CD14-positive monocyte (primary cell): ENCODE measurements around the gene ADAMTSL4. TPM values are rescaled to one million over a fixed set of nuclear protein-coding genes. Genes with fewer than 3 reads are reported as not detected.
A peak's percentile ranks its signal among the peaks of the same experiment; 100 is the strongest.

Experiments
- DNase-seq, 3 donors: peaks; one replicate each; pipeline ENCODE4 v3.0.0-alpha.2; 2011 to 2022
- H2AFZ ChIP-seq: 2 replicates; pipeline ENCODE4 v1.6.0; 2012; ENCODE audit warnings: mild to moderate bottlenecking, low read depth, low read length, inconsistent platforms; ENCODE audit not compliant: insufficient read depth, poor library complexity, severe bottlenecking
- H3K27ac ChIP-seq, 2 donors: 1 replicate in 1 of 2; 2 replicates in 1 of 2; pipeline ENCODE4 v1.5.1; 2012 to 2013; ENCODE audit warnings: low read length in 2 of 2, control low read depth in 1 of 2, inconsistent platforms in 1 of 2, low read depth in 1 of 2, mild to moderate bottlenecking in 1 of 2
- H3K27me3 ChIP-seq, 2 donors: one replicate each; pipeline versions ENCODE4 v1.6.0 to v1.6.1; 2011 to 2013; ENCODE audit warnings: low read length in 2 of 2; ENCODE audit not compliant: control insufficient read depth in 2 of 2, insufficient read depth in 2 of 2
- H3K36me3 ChIP-seq, 2 donors: replicated peaks in 1 of 2; 1 replicate in 1 of 2; 2 replicates in 1 of 2; pipeline versions ENCODE4 v1.5.1 to v1.6.1; 2012 to 2013; ENCODE audit warnings: low read length in 2 of 2, control low read depth in 1 of 2, inconsistent platforms in 1 of 2, mild to moderate bottlenecking in 1 of 2; ENCODE audit not compliant: insufficient read depth in 2 of 2, control insufficient read depth in 1 of 2
- H3K4me1 ChIP-seq, 2 donors: 1 replicate in 1 of 2; 2 replicates in 1 of 2; pipeline versions ENCODE4 v1.5.1 to v1.6.1; 2012 to 2013; ENCODE audit warnings: low read length in 2 of 2, control low read depth in 1 of 2, inconsistent platforms in 1 of 2, mild to moderate bottlenecking in 1 of 2, moderate library complexity in 1 of 2; ENCODE audit not compliant: insufficient read depth in 2 of 2, control insufficient read depth in 1 of 2
- H3K4me2 ChIP-seq: replicated peaks from 2 replicates; pipeline ENCODE3; 2012; ENCODE audit warnings: low read length, moderate library complexity, mild to moderate bottlenecking; ENCODE audit not compliant: poor library complexity, severe bottlenecking; ENCODE audit errors: extremely low read depth
- H3K4me3 ChIP-seq, 3 experiments: fragments of 200-600 bp in 1 of 3; sonication (generic) in 1 of 3; replicated peaks in 1 of 3; 1 replicate in 2 of 3; 2 replicates in 1 of 3; pipeline ENCODE4 v1.5.1; 2011 to 2013; ENCODE audit warnings: low read length in 3 of 3, mild to moderate bottlenecking in 3 of 3, control low read depth in 2 of 3, low read depth in 2 of 3, inconsistent platforms in 1 of 3, moderate library complexity in 1 of 3
- H3K79me2 ChIP-seq: 2 replicates; pipeline ENCODE4 v1.6.0; 2012; ENCODE audit warnings: mild to moderate bottlenecking, control low read depth, inconsistent platforms, low read length, moderate library complexity; ENCODE audit not compliant: insufficient read depth
- H3K9ac ChIP-seq: 2 replicates; pipeline ENCODE4 v1.6.0; 2017; ENCODE audit warnings: low read length, mild to moderate bottlenecking; ENCODE audit not compliant: insufficient read depth, poor library complexity, severe bottlenecking
- H3K9me3 ChIP-seq, 2 donors: replicated peaks in 1 of 2; 1 replicate in 1 of 2; 2 replicates in 1 of 2; pipeline versions ENCODE4 v1.5.1 to v1.6.1; 2012 to 2013; ENCODE audit warnings: low read length in 2 of 2, control low read depth in 1 of 2; ENCODE audit not compliant: control insufficient read depth in 1 of 2, insufficient read depth in 1 of 2
- H4K20me1 ChIP-seq: 2 replicates; pipeline ENCODE4 v1.6.0; 2012; ENCODE audit warnings: mild to moderate bottlenecking, low read length, control low read depth, moderate library complexity; ENCODE audit not compliant: insufficient read depth
- H3K27ac Mint-ChIP-seq, 7 donors: one replicate each; pipeline ENCODE4 v1.8.0; 2020; ENCODE audit warnings: mild to moderate bottlenecking in 7 of 7, mixed read lengths in 7 of 7, moderate library complexity in 6 of 7, inconsistent platforms in 2 of 7
- H3K27me3 Mint-ChIP-seq, 3 donors: one replicate each; pipeline ENCODE4 v1.8.0; 2021 to 2022; ENCODE audit warnings: low read depth in 3 of 3, mild to moderate bottlenecking in 3 of 3, mixed read lengths in 3 of 3, moderate library complexity in 3 of 3, inconsistent platforms in 1 of 3
- H3K36me3 Mint-ChIP-seq, 2 donors: one replicate each; pipeline ENCODE4 v1.8.0; 2020; ENCODE audit warnings: mixed read lengths in 2 of 2, inconsistent platforms in 1 of 2, mild to moderate bottlenecking in 1 of 2
- H3K4me1 Mint-ChIP-seq: one replicate; pipeline ENCODE4 v1.8.0; 2020; ENCODE audit warnings: mild to moderate bottlenecking, mixed read lengths
- H3K4me3 Mint-ChIP-seq, 2 donors: one replicate each; pipeline ENCODE4 v1.8.0; 2020; ENCODE audit warnings: mild to moderate bottlenecking in 2 of 2, mixed read lengths in 2 of 2, moderate library complexity in 1 of 2
- H3K9me3 Mint-ChIP-seq, 7 donors: one replicate each; pipeline ENCODE4 v1.8.0; 2020 to 2022; ENCODE audit warnings: mixed read lengths in 7 of 7, mild to moderate bottlenecking in 6 of 7, moderate library complexity in 6 of 7, inconsistent platforms in 2 of 7
- WGBS: methylation state at CpG from one replicate; pipeline ENCODE4 v1.1.5; 2013; ENCODE audit warnings: missing lambda C conversion rate; ENCODE audit not compliant: insufficient coverage; 5-methylcytosine and 5-hydroxymethylcytosine counted together
- intact Hi-C, 2 donors: fragments of 100-400 bp; cut with micrococcal nuclease; formaldehyde crosslinking; loops; one replicate each; pipeline versions ENCODE4 v1.15.0 to v1.15.1; 2023
- polyA plus RNA-seq, 3 donors: library from polyadenylated mRNA; depleted of rRNA in 1 of 3; unstranded in 2 of 3; stranded (reverse) in 1 of 3; fragments of 300-500 nt in 2 of 3; fragments of >200 nt in 1 of 3; fragmentation: Illumina TruSeq in 2 of 3; gene quantifications; 1 replicate in 2 of 3; 2 replicates in 1 of 3; pipeline ENCODE4 v1.2.3, GENCODE V29; 2012 to 2021
- TF ChIP-seq, protein P1 (sequence below): fragments of 200-600 bp; IDR thresholded peaks from one replicate; pipeline ENCODE4 v1.8.0; 2022; ENCODE audit warnings: antibody characterized with exemption, mild to moderate bottlenecking

ADAMTSL4 gene
- polyA plus RNA-seq, 3 donors, result 2.5 to 109 (median 2.8) TPM

DNA sequence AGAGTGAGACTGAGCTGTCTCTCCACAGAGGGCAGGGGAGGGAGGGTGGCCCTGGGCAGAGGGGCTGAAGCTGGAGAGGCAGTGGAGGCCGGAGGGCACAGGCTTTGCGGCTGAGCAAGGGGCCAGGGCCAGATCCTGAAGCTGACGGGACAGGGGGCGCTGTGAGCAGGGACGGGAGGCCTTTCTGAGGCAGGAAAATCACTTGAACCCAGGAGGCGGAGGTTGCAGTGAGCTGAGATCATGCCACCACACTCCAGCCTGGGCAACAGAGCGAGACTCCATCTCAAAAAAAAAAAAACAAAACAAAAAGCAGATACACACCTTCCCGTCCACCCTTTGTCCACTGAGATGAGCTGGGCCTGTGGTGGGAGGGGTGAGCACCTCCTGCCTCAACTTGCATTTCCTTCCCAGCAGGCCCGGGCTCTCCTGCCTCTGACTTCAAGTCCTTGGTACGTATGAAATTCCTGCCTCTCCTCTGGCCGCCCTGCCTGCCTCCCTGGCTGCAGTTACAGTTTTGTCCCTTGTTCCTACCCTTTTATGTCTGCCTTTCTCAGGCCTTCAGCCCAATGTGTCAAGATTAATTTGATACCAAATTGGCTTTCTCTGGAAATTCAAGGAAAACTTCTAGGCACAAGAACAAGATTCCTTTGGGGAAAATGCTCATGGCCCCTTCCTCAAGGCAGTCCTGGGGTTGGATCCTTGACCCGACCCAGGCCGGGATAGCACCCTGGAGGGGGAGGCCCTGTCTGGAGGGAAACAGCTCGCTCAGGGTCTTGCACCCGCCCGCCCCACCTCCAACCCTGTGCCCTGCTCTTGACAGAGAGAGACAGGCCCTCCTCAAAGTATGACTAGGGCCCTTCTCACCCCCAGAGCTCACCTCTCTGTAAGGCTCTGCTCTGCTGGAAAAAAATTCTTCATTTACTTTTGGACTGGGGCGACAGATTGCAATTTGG is 11.2 kb upstream of the ADAMTSL4 start:
- TF ChIP-seq, protein P1, sequence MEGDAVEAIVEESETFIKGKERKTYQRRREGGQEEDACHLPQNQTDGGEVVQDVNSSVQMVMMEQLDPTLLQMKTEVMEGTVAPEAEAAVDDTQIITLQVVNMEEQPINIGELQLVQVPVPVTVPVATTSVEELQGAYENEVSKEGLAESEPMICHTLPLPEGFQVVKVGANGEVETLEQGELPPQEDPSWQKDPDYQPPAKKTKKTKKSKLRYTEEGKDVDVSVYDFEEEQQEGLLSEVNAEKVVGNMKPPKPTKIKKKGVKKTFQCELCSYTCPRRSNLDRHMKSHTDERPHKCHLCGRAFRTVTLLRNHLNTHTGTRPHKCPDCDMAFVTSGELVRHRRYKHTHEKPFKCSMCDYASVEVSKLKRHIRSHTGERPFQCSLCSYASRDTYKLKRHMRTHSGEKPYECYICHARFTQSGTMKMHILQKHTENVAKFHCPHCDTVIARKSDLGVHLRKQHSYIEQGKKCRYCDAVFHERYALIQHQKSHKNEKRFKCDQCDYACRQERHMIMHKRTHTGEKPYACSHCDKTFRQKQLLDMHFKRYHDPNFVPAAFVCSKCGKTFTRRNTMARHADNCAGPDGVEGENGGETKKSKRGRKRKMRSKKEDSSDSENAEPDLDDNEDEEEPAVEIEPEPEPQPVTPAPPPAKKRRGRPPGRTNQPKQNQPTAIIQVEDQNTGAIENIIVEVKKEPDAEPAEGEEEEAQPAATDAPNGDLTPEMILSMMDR, result no peak
- no peaks in the 10 kb centered on the region for H3K9me3 ChIP-seq
- H3K27ac ChIP-seq, result no peak overlapping the region
- H3K4me3 Mint-ChIP-seq, result no peak overlapping the region
- no peaks in the 10 kb centered on the region for H3K36me3 ChIP-seq
- DNase-seq, result no peak
- intact Hi-C loops, result no loop called here
- H2AFZ ChIP-seq, result no peak overlapping the region
- 88% methylated on average over 11 of the region's 17 CpGs for WGBS
- no peaks in the 10 kb centered on the region for H3K27me3 ChIP-seq
- H3K9ac ChIP-seq, result no peak overlapping the region
- H3K9me3 Mint-ChIP-seq, result peaks cover 0 to 1% (median 0%) of the 10 kb centered on the region in 7 donors
- no peaks in the 10 kb centered on the region for H3K4me1 ChIP-seq
- no peaks in the 10 kb centered on the region for H3K36me3 Mint-ChIP-seq
- H3K27ac Mint-ChIP-seq, result peak overlapping the region in 1 of 7 donors; percentile 9
- peaks cover 10% of the 10 kb centered on the region for H3K4me1 Mint-ChIP-seq
- H3K4me2 ChIP-seq, result no peak overlapping the region
- H3K79me2 ChIP-seq, result no peaks in the 10 kb centered on the region
- no peak overlapping the region for H3K4me3 ChIP-seq
- no peaks in the 10 kb centered on the region for H4K20me1 ChIP-seq
- H3K27me3 Mint-ChIP-seq, result peaks cover 0 to 3% (median 0%) of the 10 kb centered on the region in 3 donors

DNA sequence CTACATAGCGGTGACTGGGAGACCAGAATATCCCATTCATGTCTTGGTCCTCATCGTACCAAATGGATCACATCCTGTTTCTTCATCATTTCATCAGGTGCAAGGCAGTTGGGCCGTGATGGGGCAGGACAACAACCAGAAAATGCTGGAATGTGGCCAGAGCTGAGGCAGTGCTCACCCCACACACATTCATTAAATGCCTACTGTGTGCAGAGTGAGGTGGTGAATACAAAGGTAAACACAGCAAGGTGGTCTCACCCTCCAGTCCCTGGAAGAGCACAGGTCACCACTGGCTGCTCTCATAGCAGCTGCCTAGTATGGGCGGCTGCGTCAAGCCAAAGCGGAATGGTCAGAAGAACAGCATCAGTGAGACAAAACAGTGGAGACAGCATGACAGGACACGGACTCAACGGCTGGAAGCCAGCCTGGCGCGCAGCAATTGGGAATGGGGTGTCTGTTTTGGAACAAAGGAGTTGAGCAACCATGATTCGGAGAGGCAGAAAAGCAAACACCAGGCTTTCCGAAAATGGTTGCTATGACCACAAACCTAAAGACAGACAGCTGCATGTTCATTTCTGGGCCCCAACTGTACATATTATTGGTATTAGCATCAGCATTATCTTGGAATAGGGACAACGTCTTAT is 5.6 kb upstream of the ADAMTSL4 start:
- Mint-ChIP-seq H3K36me3 (no peaks in the 10 kb centered on the region), H3K4me1 (peaks cover 14% of the 10 kb centered on the region), H3K4me3 (no peak overlapping the region), H3K27ac (no peak overlapping the region), H3K27me3 (peaks cover 4 to 9% (median 7%) of the 10 kb centered on the region in 3 donors), H3K9me3 (no peaks in the 10 kb centered on the region)
- 96% methylated on average over 8 of the region's 13 CpGs for WGBS
- Histone ChIP-seq H2AFZ (no peak overlapping the region), H3K4me3 (no peak overlapping the region), H3K27me3 (peaks cover 0 to 3% of the 10 kb centered on the region in 2 donors), H3K9ac (no peak overlapping the region), H3K9me3 (no peaks in the 10 kb centered on the region), H3K79me2 (no peaks in the 10 kb centered on the region), H3K4me2 (no peak overlapping the region), H4K20me1 (no peaks in the 10 kb centered on the region), H3K4me1 (peaks cover 4 to 9% of the 10 kb centered on the region in 2 donors), H3K27ac (no peak overlapping the region), H3K36me3 (no peaks in the 10 kb centered on the region)
- intact Hi-C loops, result no loop called here
- DNase-seq, result no peak
- TF ChIP-seq, protein P1, result no peak
